H1 (cell line): ENCODE data around the gene HLA-DQA1. TPM values are rescaled to one million over a fixed set of nuclear protein-coding genes. Genes with fewer than 3 reads are reported as not detected.

ENCODE experiments used
- CTCF ChIA-PET: fragments of 300-600 bp; sonication (Branson Sonifier 250); formaldehyde crosslinking; loops from one replicate; lab custom pipeline; 2021; ENCODE audit not compliant: partially characterized antibody; lab: Charles Lee
- POLR2A ChIA-PET: fragments of 300-600 bp; sonication (Branson Sonifier 250); formaldehyde crosslinking; loops from one replicate; lab custom pipeline; 2021; ENCODE audit warnings: inconsistent platforms; ENCODE audit not compliant: partially characterized antibody; lab: Charles Lee
- DNase-seq, 2 experiments: peaks; one replicate each; pipeline versions ENCODE4 v3.0.0 to v3.0.0-alpha.2; 2010 to 2022; ENCODE audit warnings: low spot score in 2 of 2, low read depth in 1 of 2, mixed read lengths in 1 of 2
- FAIRE-seq: peaks from 2 replicates; lab custom pipeline; 2011; peaks lifted over from hg19 to GRCh38; lab: Jason Lieb, UNC
- H2AFZ ChIP-seq: 2 replicates; pipeline ENCODE4 v1.8.1; 2012; ENCODE audit warnings: low read length, inconsistent platforms
- H2AK5ac ChIP-seq: 2 replicates; pipeline ENCODE4 v1.6.1; 2013; ENCODE audit warnings: low read depth, low read length
- H2BK120ac ChIP-seq: replicated peaks from 2 replicates; pipeline ENCODE3; 2013; ENCODE audit warnings: low read depth, low read length, inconsistent platforms
- H2BK12ac ChIP-seq: 2 replicates; pipeline ENCODE4 v1.6.1; 2013; ENCODE audit warnings: low read depth, low read length
- H2BK15ac ChIP-seq: 2 replicates; pipeline ENCODE4 v1.6.1; 2013; ENCODE audit warnings: low read length
- H2BK20ac ChIP-seq: 2 replicates; pipeline ENCODE4 v1.6.1; 2013; ENCODE audit warnings: low read length
- H2BK5ac ChIP-seq: 2 replicates; pipeline ENCODE4 v1.6.1; 2013; ENCODE audit warnings: low read depth, low read length
- H3K14ac ChIP-seq: 2 replicates; pipeline ENCODE4 v1.6.1; 2013; ENCODE audit warnings: inconsistent platforms; ENCODE audit not compliant: insufficient read length
- H3K18ac ChIP-seq: 2 replicates; pipeline ENCODE4 v1.6.1; 2013; ENCODE audit warnings: low read length; ENCODE audit errors: extremely low read depth
- H3K23ac ChIP-seq: 2 replicates; pipeline ENCODE4 v1.6.1; 2013; ENCODE audit warnings: inconsistent platforms; ENCODE audit not compliant: insufficient read length
- H3K23me2 ChIP-seq: 2 replicates; pipeline ENCODE4 v1.6.1; 2013; ENCODE audit warnings: low read depth, low read length
- H3K27ac ChIP-seq: 2 replicates; pipeline ENCODE4 v1.6.1; 2011; ENCODE audit warnings: low read depth, low read length, inconsistent platforms
- H3K27me3 ChIP-seq, 4 experiments: replicated peaks in 1 of 4; 1 replicate in 1 of 4; 2 replicates in 3 of 4; pipeline versions ENCODE4 v1.6.1 to v1.8.1; 2011 to 2013; ENCODE audit warnings: low read length in 3 of 4, mild to moderate bottlenecking in 3 of 4, inconsistent platforms in 2 of 4, mixed read lengths in 2 of 4, moderate library complexity in 1 of 4; ENCODE audit not compliant: control insufficient read depth in 3 of 4, insufficient read depth in 3 of 4; ENCODE audit errors: extremely low read depth in 1 of 4
- H3K36me3 ChIP-seq, 4 experiments: 2 replicates each; pipeline versions ENCODE4 v1.6.1 to v1.8.1; 2011 to 2013; ENCODE audit warnings: mild to moderate bottlenecking in 4 of 4, low read length in 3 of 4, moderate library complexity in 2 of 4, control low read depth in 1 of 4, inconsistent platforms in 1 of 4; ENCODE audit not compliant: insufficient read depth in 4 of 4, control insufficient read depth in 2 of 4
- H3K4ac ChIP-seq: replicated peaks from 2 replicates; pipeline ENCODE3; 2013; ENCODE audit warnings: low read length, low read depth, mixed read lengths, inconsistent platforms; ENCODE audit not compliant: insufficient read length
- H3K4me1 ChIP-seq, 4 experiments: replicated peaks in 1 of 4; 1 replicate in 1 of 4; 2 replicates in 3 of 4; pipeline versions ENCODE4 v1.6.1 to v1.8.1; 2011 to 2013; ENCODE audit warnings: low read length in 3 of 4, inconsistent platforms in 2 of 4, mixed read lengths in 1 of 4; ENCODE audit not compliant: insufficient read depth in 4 of 4, control insufficient read depth in 3 of 4
- H3K4me2 ChIP-seq, 2 experiments: 2 replicates each; pipeline versions ENCODE4 v1.6.1 to v1.8.1; 2011 to 2013; ENCODE audit warnings: low read depth in 2 of 2, low read length in 2 of 2, control low read depth in 1 of 2, inconsistent platforms in 1 of 2, mild to moderate bottlenecking in 1 of 2; ENCODE audit not compliant: insufficient read depth in 1 of 2
- H3K4me3 ChIP-seq, 4 experiments: fragments of 200-600, 300-600 bp in 1 of 4; sonication (generic), shearing (Covaris generic), sonication (Bioruptor Twin) in 1 of 4; 2 replicates each; pipeline versions ENCODE4 v1.5.1 to v1.8.1; 2011 to 2016; ENCODE audit warnings: low read length in 4 of 4, low read depth in 3 of 4, control low read depth in 2 of 4, inconsistent platforms in 2 of 4, mild to moderate bottlenecking in 2 of 4, mixed read lengths in 1 of 4, moderate library complexity in 1 of 4; ENCODE audit not compliant: insufficient read depth in 2 of 4; ENCODE audit errors: extremely low read depth in 1 of 4
- H3K56ac ChIP-seq: replicated peaks from 2 replicates; pipeline ENCODE3; 2013; ENCODE audit warnings: low read depth, mild to moderate bottlenecking, mixed read lengths, low read length, inconsistent platforms; ENCODE audit not compliant: insufficient read length
- H3K79me1 ChIP-seq: 2 replicates; pipeline ENCODE4 v1.6.1; 2013; ENCODE audit warnings: low read depth, low read length, control low read depth
- H3K79me2 ChIP-seq, 2 experiments: 2 replicates each; pipeline versions ENCODE4 v1.6.1 to v1.8.1; 2012 to 2013; ENCODE audit warnings: low read length in 2 of 2, mild to moderate bottlenecking in 2 of 2, inconsistent platforms in 1 of 2; ENCODE audit not compliant: insufficient read depth in 2 of 2, control insufficient read depth in 1 of 2
- H3K9ac ChIP-seq, 4 experiments: replicated peaks in 1 of 4; 1 replicate in 1 of 4; 2 replicates in 3 of 4; pipeline versions ENCODE4 v1.6.1 to v1.8.1; 2011 to 2013; ENCODE audit warnings: low read depth in 3 of 4, low read length in 3 of 4, control low read depth in 2 of 4, mild to moderate bottlenecking in 2 of 4, moderate library complexity in 2 of 4, inconsistent platforms in 1 of 4; ENCODE audit errors: extremely low read depth in 1 of 4
- H3K9me3 ChIP-seq, 2 experiments: 2 replicates each; pipeline versions ENCODE4 v1.6.1 to v1.8.1; 2012 to 2013; ENCODE audit warnings: mild to moderate bottlenecking in 2 of 2, moderate library complexity in 2 of 2, control low read depth in 1 of 2, inconsistent platforms in 1 of 2, low read depth in 1 of 2, low read length in 1 of 2, mixed read lengths in 1 of 2; ENCODE audit not compliant: insufficient read depth in 2 of 2
- H4K20me1 ChIP-seq, 2 experiments: replicated peaks in 1 of 2; 2 replicates each; pipeline versions ENCODE3 to v1.8.1; 2011 to 2013; ENCODE audit warnings: inconsistent platforms in 2 of 2, low read length in 2 of 2, mild to moderate bottlenecking in 1 of 2; ENCODE audit not compliant: insufficient read depth in 2 of 2, control insufficient read depth in 1 of 2
- H4K5ac ChIP-seq: 2 replicates; pipeline ENCODE4 v1.6.1; 2013; ENCODE audit warnings: low read length, low read depth, mixed read lengths, inconsistent platforms; ENCODE audit not compliant: insufficient read length
- H4K8ac ChIP-seq: 2 replicates; pipeline ENCODE4 v1.8.0; 2013; ENCODE audit warnings: mild to moderate bottlenecking, moderate library complexity, low read length, inconsistent platforms; ENCODE audit not compliant: insufficient read depth; ENCODE audit errors: extremely low read depth
- H4K91ac ChIP-seq: replicated peaks from 2 replicates; pipeline ENCODE3; 2013; ENCODE audit warnings: low read length, mixed read lengths, inconsistent platforms; ENCODE audit not compliant: insufficient read length
- CHD2 ChIP-seq: IDR thresholded peaks from 2 replicates; pipeline ENCODE4 v1.6.1; 2012; ENCODE audit warnings: low read length, improper control_type of control experiment
- CTCF ChIP-seq, 3 experiments: IDR thresholded peaks; 1 replicate in 2 of 3; 2 replicates in 1 of 3; pipeline versions ENCODE4 v1.5.1 to v1.6.1; 2011; ENCODE audit warnings: low read length in 3 of 3, mild to moderate bottlenecking in 3 of 3, inconsistent platforms in 2 of 3, low read depth in 1 of 3, moderate library complexity in 1 of 3; ENCODE audit not compliant: insufficient read depth in 1 of 3; ENCODE audit errors: control extremely low read depth in 1 of 3
- RAD21 ChIP-seq, 2 experiments: IDR thresholded peaks in 1 of 2; conservative IDR thresholded peaks in 1 of 2; 2 replicates each; pipeline ENCODE4 v1.6.1; 2011; ENCODE audit warnings: low read depth in 2 of 2, low read length in 2 of 2, improper control_type of control experiment in 1 of 2, inconsistent platforms in 1 of 2, mild to moderate bottlenecking in 1 of 2, moderate library complexity in 1 of 2
- WGBS, 2 experiments: shearing (Covaris generic) in 1 of 2; methylation state at CpG; one replicate each; pipeline versions ENCODE4 v1.1.6 to v1.1.7; 2013 to 2015; ENCODE audit warnings: low lambda C conversion rate in 2 of 2, mixed read lengths in 2 of 2, inconsistent platforms in 1 of 2, low coverage in 1 of 2, missing lambda C conversion rate in 1 of 2; ENCODE audit not compliant: insufficient replicate concordance in 2 of 2, insufficient coverage in 1 of 2, insufficient read length in 1 of 2; ENCODE audit errors: extremely low coverage in 1 of 2, missing lambda C conversion rate in 1 of 2; 5-methylcytosine and 5-hydroxymethylcytosine counted together
- polyA plus RNA-seq, 7 experiments: library from polyadenylated mRNA; depleted of rRNA in 3 of 7; stranded (reverse) in 5 of 7; unstranded in 2 of 7; fragments of >200 nt in 5 of 7; fragments of 200-250 nt in 2 of 7; gene quantifications; 1 replicate in 5 of 7; 2 replicates in 1 of 7; 4 replicates in 1 of 7; pipeline versions ENCODE4 v1.2.1 to v1.2.3, GENCODE V29; 2011 to 2013; ENCODE audit warnings: missing spikeins in 2 of 7, mixed read lengths in 2 of 7
- total RNA-seq: library from RNA; stranded (reverse); fragmentation: NEBNext Ultra II Directional; extraction: Animal tissue kit (Norgen Biotek cat#: 25700); gene quantifications from 2 replicates; pipeline ENCODE4 v1.2.1, GENCODE V29; 2021

HLA-DQA1 gene
- total and polyA plus RNA-seq, 2 of the 8 experiments (the other 6 are each of a cell fraction or from before 2014, with no cell fraction given): 0.12 TPM; not detected in 1

GRCh38 chr6:32622545-32623401, 14.4 kb upstream of the HLA-DQA1 start:
- Histone ChIP-seq H3K9ac (no peak overlapping the region), H3K79me1 (no peaks in the 10 kb centered on the region), H2BK15ac (no peak overlapping the region), H4K5ac (no peak overlapping the region), H3K4me2 (no peak overlapping the region), H3K9me3 (no peaks in the 10 kb centered on the region), H2BK120ac (no peak overlapping the region), H3K4me3 (no peak overlapping the region), H3K14ac (no peak overlapping the region), H2AK5ac (no peak overlapping the region), H3K79me2 (no peaks in the 10 kb centered on the region), H2BK12ac (no peak overlapping the region), H3K18ac (no peak overlapping the region), H3K4me1 (no peaks in the 10 kb centered on the region), H3K4ac (no peak overlapping the region), H4K20me1 (no peaks in the 10 kb centered on the region), H3K27me3 (no peaks in the 10 kb centered on the region), H2BK5ac (no peak overlapping the region), H3K27ac (no peak overlapping the region), H3K23me2 (no peaks in the 10 kb centered on the region), H4K8ac (no peak overlapping the region), H4K91ac (no peak overlapping the region), H3K56ac (no peak overlapping the region), H2BK20ac (no peak overlapping the region), H3K36me3 (no peaks in the 10 kb centered on the region), H2AFZ (no peak overlapping the region), H3K23ac (no peak overlapping the region)
- ChIA-PET CTCF (interaction anchor here (0.6 to 2.4 kb wide), 9 partner anchors 11 to 237 kb away, joined by 3 to 6 read pairs (median 4); partner anchors contain the start of gene TAP2), POLR2A (interaction anchor here (1.0 kb wide), 1 partner anchor 13 kb away, joined by 4 read pairs; no protein-coding TSS in a partner anchor)
- TF ChIP-seq CHD2 (no peak), CTCF (IDR thresholded peaks at IDR 0.05; ENCODE audit: control extremely low read depth in 1 of 3, insufficient read depth in 1 of 3, low read depth in 1 of 3, low read length in 3 of 3) (peak; percentile 15 to 54 (median 50)), RAD21 (IDR thresholded peaks at IDR 0.05 in 1 of 2, conservative IDR thresholded peaks at IDR 0.05 in 1 of 2; ENCODE audit: low read depth in 2 of 2, low read length in 2 of 2) (peak; percentile 34 to 55; a peak in 3 of 4 replicates)
- 27% methylated on average over 1 of the region's 1 CpG; no CpG with 5 or more reads in 1 of the 2 experiments for WGBS, 2 experiments
- FAIRE-seq (no peak), DNase-seq (peak in 1 of 2 experiments; percentile 31)
